PFSK-1 (cell line): ENCODE data around the gene SLC17A2.

Experiments used
- FOXP2 ChIP-seq: optimal IDR thresholded peaks from 2 replicates; pipeline ENCODE3; 2011; ENCODE audit warnings: borderline replicate concordance, control low read depth, inconsistent platforms; ENCODE audit not compliant: insufficient read depth; ENCODE audit errors: extremely low read length, extremely low read depth
- POLR2AphosphoS5 ChIP-seq: IDR thresholded peaks from 2 replicates; pipeline ENCODE4 v1.6.1; 2012; ENCODE audit warnings: low read depth, mild to moderate bottlenecking, control low read depth, low read length, moderate library complexity
- SIN3A ChIP-seq: IDR thresholded peaks from 2 replicates; pipeline ENCODE4 v1.6.1; 2012; ENCODE audit warnings: mild to moderate bottlenecking, low read length, moderate library complexity, borderline replicate concordance; ENCODE audit not compliant: insufficient read depth
- TAF1 ChIP-seq: IDR thresholded peaks from 2 replicates; pipeline ENCODE4 v1.6.1; 2012; ENCODE audit warnings: low read length, control low read depth, borderline replicate concordance; ENCODE audit not compliant: insufficient read depth
- TF ChIP-seq, protein P1 (sequence below), 2 experiments: IDR thresholded peaks; 2 replicates each; pipeline versions ENCODE4 v1.6.1 to v1.8.0; 2011 to 2012; ENCODE audit warnings: low read depth in 2 of 2, low read length in 2 of 2, control low read depth in 1 of 2, inconsistent platforms in 1 of 2, mild to moderate bottlenecking in 1 of 2, moderate library complexity in 1 of 2; ENCODE audit not compliant: insufficient read depth in 1 of 2

SLC17A2 gene

DNA sequence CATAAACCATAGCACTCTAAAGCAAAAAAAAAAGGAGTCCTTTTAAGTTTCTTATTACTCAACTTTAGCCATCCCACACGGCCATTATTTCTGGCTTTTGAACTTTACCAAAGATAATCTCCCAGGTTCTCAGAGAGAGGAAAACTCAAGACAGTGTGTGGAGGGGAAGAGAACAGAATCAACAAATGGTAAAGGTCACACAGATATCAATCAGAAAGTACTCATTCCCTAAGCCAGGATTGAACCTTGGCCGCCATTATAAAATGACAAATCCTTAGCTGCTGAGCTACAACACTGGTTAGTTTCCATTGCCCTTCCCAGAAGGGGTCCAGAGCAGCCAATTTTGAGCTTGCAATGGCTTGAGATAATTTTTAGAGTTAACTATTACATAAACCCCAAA is 22.0 kb upstream of the SLC17A2 start:
- no peak for TF ChIP-seq SIN3A

DNA sequence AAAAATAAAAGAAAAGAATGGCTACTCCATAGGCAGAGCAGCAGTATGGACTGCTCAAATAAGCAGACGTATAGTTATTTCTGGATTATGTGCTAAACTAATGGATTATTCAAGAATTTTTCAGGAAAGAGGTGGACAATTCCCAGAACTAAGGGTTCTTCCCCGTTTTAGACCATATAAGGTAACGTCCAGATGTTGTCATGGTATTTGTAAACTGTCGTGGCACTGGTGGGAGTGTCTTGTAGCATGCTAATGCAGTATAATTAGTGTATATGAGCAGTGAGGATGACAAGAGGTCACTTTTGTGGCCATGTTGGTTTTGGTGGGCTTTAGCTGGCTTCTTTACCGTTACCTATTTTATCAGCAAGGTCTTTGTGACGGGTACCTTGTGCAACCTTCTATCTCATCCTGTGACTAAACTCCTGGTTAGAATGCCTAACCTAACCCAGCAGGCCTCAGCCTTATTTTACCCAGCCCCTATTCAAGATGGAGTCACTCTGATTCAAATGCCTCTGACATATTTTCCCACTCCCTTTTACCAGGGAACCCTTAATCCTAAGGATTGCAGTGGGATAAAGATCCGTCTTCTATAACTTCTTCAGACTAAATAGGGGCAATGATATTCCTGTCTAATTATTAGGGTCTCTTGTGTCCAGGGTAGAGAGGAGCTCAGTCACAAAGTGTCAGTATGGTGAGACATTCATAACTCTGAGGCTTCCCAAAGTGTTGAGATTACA is 21.0 kb upstream of the SLC17A2 start:
- TF ChIP-seq, protein P1, sequence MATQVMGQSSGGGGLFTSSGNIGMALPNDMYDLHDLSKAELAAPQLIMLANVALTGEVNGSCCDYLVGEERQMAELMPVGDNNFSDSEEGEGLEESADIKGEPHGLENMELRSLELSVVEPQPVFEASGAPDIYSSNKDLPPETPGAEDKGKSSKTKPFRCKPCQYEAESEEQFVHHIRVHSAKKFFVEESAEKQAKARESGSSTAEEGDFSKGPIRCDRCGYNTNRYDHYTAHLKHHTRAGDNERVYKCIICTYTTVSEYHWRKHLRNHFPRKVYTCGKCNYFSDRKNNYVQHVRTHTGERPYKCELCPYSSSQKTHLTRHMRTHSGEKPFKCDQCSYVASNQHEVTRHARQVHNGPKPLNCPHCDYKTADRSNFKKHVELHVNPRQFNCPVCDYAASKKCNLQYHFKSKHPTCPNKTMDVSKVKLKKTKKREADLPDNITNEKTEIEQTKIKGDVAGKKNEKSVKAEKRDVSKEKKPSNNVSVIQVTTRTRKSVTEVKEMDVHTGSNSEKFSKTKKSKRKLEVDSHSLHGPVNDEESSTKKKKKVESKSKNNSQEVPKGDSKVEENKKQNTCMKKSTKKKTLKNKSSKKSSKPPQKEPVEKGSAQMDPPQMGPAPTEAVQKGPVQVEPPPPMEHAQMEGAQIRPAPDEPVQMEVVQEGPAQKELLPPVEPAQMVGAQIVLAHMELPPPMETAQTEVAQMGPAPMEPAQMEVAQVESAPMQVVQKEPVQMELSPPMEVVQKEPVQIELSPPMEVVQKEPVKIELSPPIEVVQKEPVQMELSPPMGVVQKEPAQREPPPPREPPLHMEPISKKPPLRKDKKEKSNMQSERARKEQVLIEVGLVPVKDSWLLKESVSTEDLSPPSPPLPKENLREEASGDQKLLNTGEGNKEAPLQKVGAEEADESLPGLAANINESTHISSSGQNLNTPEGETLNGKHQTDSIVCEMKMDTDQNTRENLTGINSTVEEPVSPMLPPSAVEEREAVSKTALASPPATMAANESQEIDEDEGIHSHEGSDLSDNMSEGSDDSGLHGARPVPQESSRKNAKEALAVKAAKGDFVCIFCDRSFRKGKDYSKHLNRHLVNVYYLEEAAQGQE (IDR thresholded peaks at IDR 0.05; ENCODE audit: insufficient read depth in 1 of 2, low read depth in 2 of 2, low read length in 2 of 2), result no peak
- TF ChIP-seq FOXP2 (no peak), TAF1 (no peak)

DNA sequence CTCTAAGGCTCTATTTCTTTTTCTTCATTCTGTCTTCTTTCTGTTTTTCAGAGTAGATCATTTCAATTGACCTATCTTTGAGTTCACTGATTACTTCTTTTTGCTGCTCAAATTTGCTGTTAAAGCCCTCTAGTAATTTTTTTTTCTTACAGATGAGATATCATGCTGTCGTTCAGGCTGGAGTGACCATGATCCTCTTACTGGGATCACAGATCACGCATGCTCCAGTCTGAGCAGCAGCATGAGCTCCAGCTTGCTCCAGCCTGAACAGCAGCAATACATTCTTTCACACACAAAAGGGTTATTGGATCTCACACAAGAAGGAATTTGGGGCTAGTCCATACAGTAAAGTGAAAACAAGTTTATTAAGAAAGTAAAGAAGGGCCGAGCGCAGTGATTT is 19.8 kb upstream of the SLC17A2 start:
- no peak for TF ChIP-seq SIN3A
- TF ChIP-seq, protein P1 (IDR thresholded peaks at IDR 0.05; ENCODE audit: insufficient read depth in 1 of 2, low read depth in 2 of 2, low read length in 2 of 2), result no peak
- no peak for TF ChIP-seq TAF1
- TF ChIP-seq POLR2AphosphoS5, result no peak
- TF ChIP-seq FOXP2, result no peak

DNA sequence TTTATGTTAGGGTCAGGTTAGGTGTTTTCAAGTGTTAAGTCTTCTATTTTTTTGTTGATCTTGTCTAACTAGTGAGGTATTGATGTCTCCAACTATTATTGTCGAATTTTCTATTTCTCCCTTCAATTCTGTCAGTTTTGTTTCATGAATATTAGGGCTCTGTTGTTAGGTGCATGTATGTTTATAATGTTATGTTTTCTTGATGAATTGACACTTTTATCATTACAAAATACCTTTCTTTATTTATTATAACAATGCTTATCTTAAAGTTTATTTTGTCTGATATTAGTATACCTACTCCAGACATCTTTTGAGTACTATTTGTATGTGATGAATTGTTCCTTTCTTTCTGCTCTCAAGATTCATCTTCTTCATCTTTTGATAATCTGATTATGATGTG is 19.2 kb upstream of the SLC17A2 start:
- TF ChIP-seq FOXP2 (no peak), TAF1 (no peak), POLR2AphosphoS5 (no peak), SIN3A (no peak)
- TF ChIP-seq, protein P1 (IDR thresholded peaks at IDR 0.05; ENCODE audit: insufficient read depth in 1 of 2, low read depth in 2 of 2, low read length in 2 of 2), result no peak

DNA sequence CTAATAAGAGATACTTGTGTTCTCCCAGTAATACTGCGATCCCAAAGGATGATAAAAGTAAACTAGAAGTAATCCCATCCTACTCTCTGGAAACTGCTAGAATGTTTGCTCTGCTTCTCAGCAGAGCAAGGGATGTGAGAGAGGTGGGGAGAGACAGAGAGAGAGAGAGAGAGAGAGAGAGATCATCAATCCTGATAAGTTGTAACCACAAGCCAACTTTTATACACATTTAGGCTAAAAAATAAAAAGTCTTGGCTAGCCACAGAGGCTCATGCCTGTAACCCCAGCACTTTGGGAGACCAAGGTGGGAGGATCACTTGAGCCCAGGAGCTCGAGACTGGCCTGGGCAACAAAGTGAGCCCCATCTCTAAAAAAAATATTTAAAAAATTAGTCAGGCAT is 16.1 kb upstream of the SLC17A2 start:
- TF ChIP-seq FOXP2, result no peak
- no peak for TF ChIP-seq TAF1
- no peak for TF ChIP-seq POLR2AphosphoS5
- TF ChIP-seq, protein P1 (IDR thresholded peaks at IDR 0.05; ENCODE audit: insufficient read depth in 1 of 2, low read depth in 2 of 2, low read length in 2 of 2), result no peak
- TF ChIP-seq SIN3A, result no peak
